HEK293 (cell line): Measurements from ENCODE around the gene KBTBD12.

Experiments used
- CTCF ChIA-PET: fragments of 350-600 bp; formaldehyde crosslinking; extraction: SDS; loops from one replicate; lab custom pipeline; 2021; ENCODE audit warnings: antibody characterized with exemption; lab: Yijun Ruan, JAX
- POLR2A ChIA-PET: fragments of 300-600 bp; formaldehyde crosslinking; extraction: SDS; loops from one replicate; lab custom pipeline; 2020; ENCODE audit warnings: antibody characterized with exemption, inconsistent platforms; lab: Yijun Ruan, JAX
- H3K27ac ChIP-seq: fragments of 200-500 bp; sonication (Bioruptor generic); 2 replicates; pipeline ENCODE4 v1.5.1; 2014; ENCODE audit warnings: low read depth, low read length, control low read depth, inconsistent platforms; ENCODE audit errors: extremely low read depth
- H3K36me3 ChIP-seq, 2 experiments: fragments of 200-500 bp in 1 of 2; sonication (Bioruptor generic) in 1 of 2; 1 replicate in 1 of 2; 2 replicates in 1 of 2; pipeline ENCODE4 v1.5.1; 2014 to 2017; ENCODE audit warnings: inconsistent platforms in 2 of 2, low read length in 2 of 2; ENCODE audit not compliant: control insufficient read depth in 2 of 2, insufficient read depth in 1 of 2
- H3K4me1 ChIP-seq: fragments of 200-500 bp; sonication (Bioruptor generic); 2 replicates; pipeline ENCODE4 v1.5.1; 2014; ENCODE audit warnings: mild to moderate bottlenecking, low read length, inconsistent platforms; ENCODE audit not compliant: control insufficient read depth, insufficient read depth
- H3K4me3 ChIP-seq: 2 replicates; pipeline ENCODE4 v1.5.1; 2011; ENCODE audit warnings: low read depth, mild to moderate bottlenecking, control low read depth, low read length, moderate library complexity
- H3K9me3 ChIP-seq: fragments of 200-500 bp; sonication (Bioruptor generic); 2 replicates; pipeline ENCODE4 v1.5.1; 2014; ENCODE audit warnings: low read depth, low read length, inconsistent platforms; ENCODE audit not compliant: control insufficient read depth, insufficient read depth
- HOXC10 ChIP-seq: sonication (generic); formaldehyde crosslinking; IDR thresholded peaks from 2 replicates; pipeline ENCODE4 v1.8.1; 2023; ENCODE audit warnings: mild to moderate bottlenecking, missing genetic modification reagents
- OVOL3 ChIP-seq: fragments of 450-650 bp; formaldehyde crosslinking; IDR thresholded peaks from 2 replicates; pipeline ENCODE4 v1.5.1; 2016; ENCODE audit warnings: missing biosample characterization, missing genetic modification characterization
- SETDB1 ChIP-seq: IDR thresholded peaks from one replicate; pipeline ENCODE4 v1.6.1; 2017; ENCODE audit warnings: mild to moderate bottlenecking, low read length, moderate library complexity, mixed read lengths; ENCODE audit not compliant: insufficient read length
- TRIM28 ChIP-seq: IDR thresholded peaks from 2 replicates; pipeline ENCODE4 v1.6.1; 2011; ENCODE audit warnings: low read length, control low read depth, borderline replicate concordance
- TSHZ1 ChIP-seq: fragments of 450-650 bp; formaldehyde crosslinking; IDR thresholded peaks from 2 replicates; pipeline ENCODE4 v1.5.1; 2016; ENCODE audit warnings: missing biosample characterization, missing genetic modification characterization, borderline replicate concordance
- YY1 ChIP-seq: fragments of 450-650 bp; formaldehyde crosslinking; IDR thresholded peaks from 2 replicates; pipeline ENCODE4 v1.5.1; 2018; ENCODE audit warnings: missing biosample characterization, missing genetic modification characterization
- ZEB2 ChIP-seq: fragments of 450-650 bp; formaldehyde crosslinking; IDR thresholded peaks from 2 replicates; pipeline ENCODE4 v1.5.1; 2016; ENCODE audit warnings: missing biosample characterization, missing genetic modification characterization
- ZFHX2 ChIP-seq: fragments of 450-650 bp; formaldehyde crosslinking; conservative IDR thresholded peaks from 2 replicates; pipeline ENCODE4 v1.5.1; 2016; ENCODE audit warnings: missing biosample characterization, missing genetic modification characterization
- ZNF132 ChIP-seq: fragments of 450-650 bp; formaldehyde crosslinking; IDR thresholded peaks from 2 replicates; pipeline ENCODE4 v1.5.1; 2017; ENCODE audit warnings: missing biosample characterization, missing genetic modification characterization, borderline replicate concordance
- ZNF155 ChIP-seq: fragments of 450-650 bp; formaldehyde crosslinking; IDR thresholded peaks from 2 replicates; pipeline ENCODE4 v1.5.1; 2016; ENCODE audit warnings: missing biosample characterization, missing genetic modification characterization
- ZNF157 ChIP-seq: fragments of 450-650 bp; formaldehyde crosslinking; IDR thresholded peaks from 2 replicates; pipeline ENCODE4 v1.5.1; 2016; ENCODE audit warnings: missing biosample characterization, missing genetic modification characterization
- ZNF175 ChIP-seq: fragments of 450-650 bp; formaldehyde crosslinking; IDR thresholded peaks from 2 replicates; pipeline ENCODE4 v1.5.1; 2016; ENCODE audit warnings: missing biosample characterization, missing genetic modification characterization
- ZNF184 ChIP-seq: fragments of 450-650 bp; IDR thresholded peaks from 2 replicates; pipeline ENCODE4 v1.5.1; 2018; ENCODE audit warnings: missing biosample characterization, mild to moderate bottlenecking, missing genetic modification characterization
- ZNF394 ChIP-seq: fragments of 450-650 bp; formaldehyde crosslinking; IDR thresholded peaks from 2 replicates; pipeline ENCODE4 v1.5.1; 2016; ENCODE audit warnings: missing biosample characterization, missing genetic modification characterization, mild to moderate bottlenecking, moderate library complexity, borderline replicate concordance
- ZNF521 ChIP-seq: fragments of 450-650 bp; formaldehyde crosslinking; IDR thresholded peaks from 2 replicates; pipeline ENCODE4 v1.5.1; 2017; ENCODE audit warnings: missing biosample characterization, mild to moderate bottlenecking, missing genetic modification characterization
- ZNF544 ChIP-seq: fragments of 450-650 bp; formaldehyde crosslinking; IDR thresholded peaks from 2 replicates; pipeline ENCODE4 v1.5.0; 2017; ENCODE audit warnings: missing biosample characterization, missing genetic modification characterization
- ZNF548 ChIP-seq: fragments of 450-650 bp; formaldehyde crosslinking; IDR thresholded peaks from 2 replicates; pipeline ENCODE4 v1.5.1; 2016; ENCODE audit warnings: missing biosample characterization, missing genetic modification characterization
- ZNF585B ChIP-seq: fragments of 450-650 bp; formaldehyde crosslinking; IDR thresholded peaks from 2 replicates; pipeline ENCODE4 v1.5.1; 2016; ENCODE audit warnings: missing biosample characterization, missing genetic modification characterization
- ZNF76 ChIP-seq: fragments of 450-650 bp; formaldehyde crosslinking; IDR thresholded peaks from 2 replicates; pipeline ENCODE4; 2016; ENCODE audit warnings: low read depth, missing biosample characterization, missing genetic modification characterization, borderline replicate concordance
- ZNF830 ChIP-seq: fragments of 450-650 bp; IDR thresholded peaks from 2 replicates; pipeline ENCODE4 v1.5.0; 2018; ENCODE audit warnings: missing biosample characterization, missing genetic modification characterization, low read depth, mild to moderate bottlenecking, moderate library complexity
- ZSCAN5A ChIP-seq: fragments of 450-650 bp; formaldehyde crosslinking; IDR thresholded peaks from 2 replicates; pipeline ENCODE4 v1.5.1; 2016; ENCODE audit warnings: missing biosample characterization, missing genetic modification characterization
- TF ChIP-seq, protein P1 (sequence below): fragments of 450-650 bp; IDR thresholded peaks from 2 replicates; pipeline ENCODE4 v1.5.1; 2018; ENCODE audit warnings: missing biosample characterization, mild to moderate bottlenecking, missing genetic modification characterization
- TF ChIP-seq, protein P2 (sequence below): fragments of 450-650 bp; formaldehyde crosslinking; IDR thresholded peaks from 2 replicates; pipeline ENCODE4 v1.5.1; 2016; ENCODE audit warnings: missing biosample characterization, missing genetic modification characterization
- TF ChIP-seq, protein P3 (sequence below): fragments of 450-650 bp; formaldehyde crosslinking; IDR thresholded peaks from 2 replicates; pipeline ENCODE4 v1.5.1; 2016; ENCODE audit warnings: missing biosample characterization, missing genetic modification characterization, low read depth

KBTBD12 gene

GRCh38 chr3:127964053-127964452 lies 49.0 kb downstream of the KBTBD12 start:
- H3K4me3 ChIP-seq: no peak overlapping the region
- no peaks in the 10 kb centered on the region for H3K9me3 ChIP-seq
- CTCF ChIA-PET: interaction anchor here (0.5 to 0.6 kb wide), 3 partner anchors 47 to 326 kb away, joined by 3 to 5 read pairs (median 5); no protein-coding TSS in a partner anchor
- no peaks in the 10 kb centered on the region for H3K4me1 ChIP-seq
- no peaks in the 10 kb centered on the region for H3K36me3 ChIP-seq
- no peak overlapping the region for H3K27ac ChIP-seq
- POLR2A ChIA-PET: no interaction called here
- TF ChIP-seq ZNF521 (no peak), ZNF157 (tag by site-specific recombination) (no peak)
- TF ChIP-seq, all 188 proteins: peak for 0

GRCh38 chr3:127964816-127965215 lies 49.8 kb downstream of the KBTBD12 start:
- no peak for TF ChIP-seq ZNF544
- TF ChIP-seq ZNF76: no peak
- TF ChIP-seq, protein P1, sequence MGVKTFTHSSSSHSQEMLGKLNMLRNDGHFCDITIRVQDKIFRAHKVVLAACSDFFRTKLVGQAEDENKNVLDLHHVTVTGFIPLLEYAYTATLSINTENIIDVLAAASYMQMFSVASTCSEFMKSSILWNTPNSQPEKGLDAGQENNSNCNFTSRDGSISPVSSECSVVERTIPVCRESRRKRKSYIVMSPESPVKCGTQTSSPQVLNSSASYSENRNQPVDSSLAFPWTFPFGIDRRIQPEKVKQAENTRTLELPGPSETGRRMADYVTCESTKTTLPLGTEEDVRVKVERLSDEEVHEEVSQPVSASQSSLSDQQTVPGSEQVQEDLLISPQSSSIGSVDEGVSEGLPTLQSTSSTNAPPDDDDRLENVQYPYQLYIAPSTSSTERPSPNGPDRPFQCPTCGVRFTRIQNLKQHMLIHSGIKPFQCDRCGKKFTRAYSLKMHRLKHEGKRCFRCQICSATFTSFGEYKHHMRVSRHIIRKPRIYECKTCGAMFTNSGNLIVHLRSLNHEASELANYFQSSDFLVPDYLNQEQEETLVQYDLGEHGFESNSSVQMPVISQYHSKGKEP (tag by site-specific recombination): no peak
- no peak for TF ChIP-seq ZSCAN5A
- TF ChIP-seq YY1: no peak
- TF ChIP-seq SETDB1: no peak
- TF ChIP-seq ZNF394 (tag by site-specific recombination): no peak
- no peak for TF ChIP-seq OVOL3 (tag by site-specific recombination)
- no peak for TF ChIP-seq ZNF830
- TF ChIP-seq HOXC10: no peak
- no peak for TF ChIP-seq ZNF132 (tag by site-specific recombination)
- TF ChIP-seq TRIM28: no peak
- TF ChIP-seq ZFHX2 (tag by site-specific recombination): no peak
- H3K27ac ChIP-seq: no peak overlapping the region
- H3K4me1 ChIP-seq: no peaks in the 10 kb centered on the region
- H3K4me3 ChIP-seq: no peak overlapping the region
- ChIA-PET POLR2A (no interaction called here), CTCF (interaction anchor here (0.6 to 0.7 kb wide), 2 partner anchors 47 to 569 kb away, joined by 5 read pairs; no protein-coding TSS in a partner anchor)
- H3K9me3 ChIP-seq: no peaks in the 10 kb centered on the region
- no peaks in the 10 kb centered on the region for H3K36me3 ChIP-seq

- H3K9me3 ChIP-seq: no peaks in the 10 kb centered on the region
- no peak overlapping the region for H3K27ac ChIP-seq
- no peaks in the 10 kb centered on the region for H3K36me3 ChIP-seq
- no peak overlapping the region for H3K4me3 ChIP-seq
- POLR2A ChIA-PET: no interaction called here
- CTCF ChIA-PET: interaction anchor here (2.8 kb wide), 1 partner anchor 9 kb away, joined by 5 read pairs; no protein-coding TSS in a partner anchor
- H3K4me1 ChIP-seq: no peaks in the 10 kb centered on the region
- TF ChIP-seq, protein P2, sequence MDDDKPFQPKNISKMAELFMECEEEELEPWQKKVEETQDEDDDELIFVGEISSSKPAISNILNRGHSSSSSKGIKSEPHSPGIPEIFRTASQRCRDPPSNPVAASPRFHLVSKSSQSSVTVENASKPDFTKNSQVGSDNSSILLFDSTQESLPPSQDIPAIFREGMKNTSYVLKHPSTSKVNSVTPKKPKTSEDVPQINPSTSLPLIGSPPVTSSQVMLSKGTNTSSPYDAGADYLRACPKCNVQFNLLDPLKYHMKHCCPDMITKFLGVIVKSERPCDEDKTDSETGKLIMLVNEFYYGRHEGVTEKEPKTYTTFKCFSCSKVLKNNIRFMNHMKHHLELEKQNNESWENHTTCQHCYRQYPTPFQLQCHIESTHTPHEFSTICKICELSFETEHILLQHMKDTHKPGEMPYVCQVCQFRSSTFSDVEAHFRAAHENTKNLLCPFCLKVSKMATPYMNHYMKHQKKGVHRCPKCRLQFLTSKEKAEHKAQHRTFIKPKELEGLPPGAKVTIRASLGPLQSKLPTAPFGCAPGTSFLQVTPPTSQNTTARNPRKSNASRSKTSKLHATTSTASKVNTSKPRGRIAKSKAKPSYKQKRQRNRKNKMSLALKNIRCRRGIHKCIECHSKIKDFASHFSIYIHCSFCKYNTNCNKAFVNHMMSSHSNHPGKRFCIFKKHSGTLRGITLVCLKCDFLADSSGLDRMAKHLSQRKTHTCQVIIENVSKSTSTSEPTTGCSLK (tag by site-specific recombination): no peak
- no peak for TF ChIP-seq ZNF585B (tag by site-specific recombination)
- TF ChIP-seq TSHZ1: no peak
- no peak for TF ChIP-seq ZNF184 (tag by site-specific recombination)
- no peak for TF ChIP-seq ZEB2 (tag by site-specific recombination)
- TF ChIP-seq, protein P3, sequence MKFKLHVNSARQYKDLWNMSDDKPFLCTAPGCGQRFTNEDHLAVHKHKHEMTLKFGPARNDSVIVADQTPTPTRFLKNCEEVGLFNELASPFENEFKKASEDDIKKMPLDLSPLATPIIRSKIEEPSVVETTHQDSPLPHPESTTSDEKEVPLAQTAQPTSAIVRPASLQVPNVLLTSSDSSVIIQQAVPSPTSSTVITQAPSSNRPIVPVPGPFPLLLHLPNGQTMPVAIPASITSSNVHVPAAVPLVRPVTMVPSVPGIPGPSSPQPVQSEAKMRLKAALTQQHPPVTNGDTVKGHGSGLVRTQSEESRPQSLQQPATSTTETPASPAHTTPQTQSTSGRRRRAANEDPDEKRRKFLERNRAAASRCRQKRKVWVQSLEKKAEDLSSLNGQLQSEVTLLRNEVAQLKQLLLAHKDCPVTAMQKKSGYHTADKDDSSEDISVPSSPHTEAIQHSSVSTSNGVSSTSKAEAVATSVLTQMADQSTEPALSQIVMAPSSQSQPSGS (tag by site-specific recombination): no peak
- TF ChIP-seq ZNF175 (tag by site-specific recombination): no peak
- TF ChIP-seq ZNF155: no peak
- TF ChIP-seq ZNF548: no peak
Observed at GRCh38 chr3:127967316-127967715, 52.3 kb downstream of the KBTBD12 start.
